GM06990 (cell line): ENCODE data around the gene KPNA4.
A peak's percentile ranks its signal among the peaks of the same experiment; 100 is the strongest.

Source experiments
- DNase-seq: peaks from one replicate; pipeline ENCODE4 v3.0.0-alpha.2; 2011; ENCODE audit not compliant: insufficient read length; ENCODE audit errors: extremely low read depth
- H3K27me3 ChIP-seq: replicated peaks from 2 replicates; pipeline ENCODE4 v1.6.0; 2011; ENCODE audit warnings: low read length; ENCODE audit not compliant: control insufficient read depth, insufficient read depth
- H3K36me3 ChIP-seq: 2 replicates; pipeline ENCODE4 v1.5.1; 2011; ENCODE audit warnings: low read length; ENCODE audit not compliant: control insufficient read depth, insufficient read depth
- H3K4me3 ChIP-seq: replicated peaks from 2 replicates; pipeline ENCODE4 v1.5.1; 2011; ENCODE audit warnings: low read depth, mild to moderate bottlenecking, control low read depth, low read length
- TF ChIP-seq, protein P1 (sequence below): IDR thresholded peaks from 2 replicates; pipeline ENCODE4 v1.5.1; 2011; ENCODE audit warnings: low read length, control low read depth, mild to moderate bottlenecking, inconsistent platforms; ENCODE audit not compliant: insufficient read depth, poor library complexity, severe bottlenecking

Gene KPNA4

DNA sequence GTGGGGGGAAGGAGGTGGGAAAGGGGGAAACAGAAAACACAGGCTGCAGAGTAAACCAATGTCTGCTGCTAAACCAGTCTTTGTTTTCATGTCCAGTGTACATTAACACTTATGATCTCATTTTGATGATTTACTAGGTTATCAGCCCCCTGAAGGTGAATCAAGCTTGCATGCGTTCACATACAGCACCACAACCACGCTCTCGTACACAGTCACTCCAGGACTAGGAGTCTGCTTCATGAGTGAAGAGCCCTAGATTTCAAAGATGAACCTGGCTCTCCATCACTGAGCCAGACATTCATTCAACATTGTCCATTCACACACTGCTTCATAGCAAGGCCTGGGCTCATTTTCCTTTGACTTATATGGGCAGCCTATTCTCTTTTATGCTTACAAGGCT is 64.0 kb downstream of the KPNA4 start:
- H3K27me3 ChIP-seq: no peaks in the 10 kb centered on the region
- peaks cover 4% of the 10 kb centered on the region for H3K36me3 ChIP-seq
- TF ChIP-seq, protein P1, sequence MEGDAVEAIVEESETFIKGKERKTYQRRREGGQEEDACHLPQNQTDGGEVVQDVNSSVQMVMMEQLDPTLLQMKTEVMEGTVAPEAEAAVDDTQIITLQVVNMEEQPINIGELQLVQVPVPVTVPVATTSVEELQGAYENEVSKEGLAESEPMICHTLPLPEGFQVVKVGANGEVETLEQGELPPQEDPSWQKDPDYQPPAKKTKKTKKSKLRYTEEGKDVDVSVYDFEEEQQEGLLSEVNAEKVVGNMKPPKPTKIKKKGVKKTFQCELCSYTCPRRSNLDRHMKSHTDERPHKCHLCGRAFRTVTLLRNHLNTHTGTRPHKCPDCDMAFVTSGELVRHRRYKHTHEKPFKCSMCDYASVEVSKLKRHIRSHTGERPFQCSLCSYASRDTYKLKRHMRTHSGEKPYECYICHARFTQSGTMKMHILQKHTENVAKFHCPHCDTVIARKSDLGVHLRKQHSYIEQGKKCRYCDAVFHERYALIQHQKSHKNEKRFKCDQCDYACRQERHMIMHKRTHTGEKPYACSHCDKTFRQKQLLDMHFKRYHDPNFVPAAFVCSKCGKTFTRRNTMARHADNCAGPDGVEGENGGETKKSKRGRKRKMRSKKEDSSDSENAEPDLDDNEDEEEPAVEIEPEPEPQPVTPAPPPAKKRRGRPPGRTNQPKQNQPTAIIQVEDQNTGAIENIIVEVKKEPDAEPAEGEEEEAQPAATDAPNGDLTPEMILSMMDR: no peak
- DNase-seq: no peak
- no peak overlapping the region for H3K4me3 ChIP-seq

GRCh38 chr3:160498202-160498601 is 67.2 kb downstream of the KPNA4 start:
- Histone ChIP-seq H3K36me3 (peaks cover 3% of the 10 kb centered on the region), H3K27me3 (no peaks in the 10 kb centered on the region), H3K4me3 (no peak overlapping the region)
- no peak for DNase-seq
- TF ChIP-seq, protein P1: no peak

GRCh38 chr3:160490166-160490565 is 75.2 kb downstream of the KPNA4 start:
- DNase-seq: no peak
- no peaks in the 10 kb centered on the region for H3K36me3 ChIP-seq
- TF ChIP-seq, protein P1: no peak
- no peaks in the 10 kb centered on the region for H3K27me3 ChIP-seq
- no peak overlapping the region for H3K4me3 ChIP-seq

DNA sequence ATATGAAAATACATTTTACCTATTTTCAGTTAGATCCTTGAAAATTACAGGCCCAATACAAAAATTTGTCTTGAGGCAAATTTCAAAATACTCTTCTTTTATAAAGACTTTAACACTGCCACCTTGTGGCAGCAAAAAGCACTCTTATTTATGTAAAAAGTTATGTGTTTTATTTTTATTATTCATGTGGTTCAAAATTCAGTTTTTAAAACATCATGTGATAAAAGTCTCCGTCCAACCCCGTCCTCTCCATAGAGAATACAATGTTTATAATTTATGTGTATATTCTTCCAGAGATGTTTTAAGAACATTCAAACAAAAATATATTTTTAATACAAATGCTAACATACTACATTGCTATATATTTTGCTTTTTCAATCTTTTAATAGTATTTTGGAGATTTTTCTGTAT is 78.9 kb downstream of the KPNA4 start:
- Histone ChIP-seq H3K36me3 (no peaks in the 10 kb centered on the region), H3K27me3 (no peaks in the 10 kb centered on the region), H3K4me3 (no peak overlapping the region; the same call in 1 of the 2 replicates)
- no peak for DNase-seq
- TF ChIP-seq, protein P1: peak; percentile 49

DNA sequence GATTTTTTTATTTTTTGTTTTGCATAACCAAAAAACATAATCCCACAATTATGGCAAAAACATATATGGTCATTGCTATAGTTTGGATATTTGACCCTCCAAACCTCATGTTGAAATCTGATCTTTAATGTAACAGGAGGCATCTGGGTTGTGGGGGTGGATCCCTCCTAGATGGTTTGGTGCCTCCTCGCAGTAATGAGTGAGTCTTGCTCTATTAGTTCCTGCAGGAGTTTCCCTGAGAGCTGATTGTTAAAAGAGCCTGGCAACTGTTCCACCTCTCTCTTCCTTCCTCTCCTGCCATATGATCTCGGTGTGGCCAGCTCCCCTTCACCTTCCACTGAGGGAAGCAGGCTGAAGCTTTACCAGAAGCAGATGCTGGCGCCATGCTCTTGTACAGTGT is 82.6 kb downstream of the KPNA4 start:
- DNase-seq: no peak
- Histone ChIP-seq H3K4me3 (no peak overlapping the region), H3K36me3 (no peaks in the 10 kb centered on the region), H3K27me3 (no peaks in the 10 kb centered on the region)
- TF ChIP-seq, protein P1: no peak

DNA sequence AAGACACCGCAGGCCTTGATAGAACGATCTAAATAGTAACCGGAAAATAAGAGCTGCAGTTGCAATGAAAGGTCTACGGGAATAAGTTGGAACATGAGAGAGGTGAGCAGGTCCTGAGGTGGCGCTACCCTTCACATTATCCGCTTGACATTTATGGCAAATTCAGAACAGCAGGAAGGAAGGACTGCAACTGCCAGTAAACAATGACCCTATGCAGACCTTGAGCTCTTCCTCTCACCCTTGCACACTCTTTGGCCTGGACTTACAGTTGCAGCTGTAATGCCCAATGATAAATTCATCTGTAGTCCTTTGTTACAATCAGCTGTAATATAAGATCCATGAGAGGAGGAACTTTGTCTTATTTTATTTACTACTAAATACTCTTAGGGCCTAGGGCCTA is 83.5 kb downstream of the KPNA4 start:
- Histone ChIP-seq H3K36me3 (no peaks in the 10 kb centered on the region), H3K4me3 (no peak overlapping the region), H3K27me3 (no peaks in the 10 kb centered on the region)
- DNase-seq: no peak
- TF ChIP-seq, protein P1: no peak
